Mucosa of gallbladder (tissue), 1 donor: ENCODE measurements around the gene ISCU. TPM values are rescaled to one million over a fixed set of nuclear protein-coding genes. Genes with fewer than 3 reads are reported as not detected.

Experiments
- DNase-seq: peaks from one replicate; pipeline ENCODE4 v3.0.0-alpha.2; 2020; ENCODE audit warnings: low spot score
- total RNA-seq: library from RNA; stranded (reverse); gene quantifications from one replicate; pipeline ENCODE4 v1.2.1, GENCODE V29; 2021
- donor health status: DM: no; HTN: no; CAD: no.

Gene ISCU
- total RNA-seq, 1 donor from 2014 or later, result 129 TPM

DNA sequence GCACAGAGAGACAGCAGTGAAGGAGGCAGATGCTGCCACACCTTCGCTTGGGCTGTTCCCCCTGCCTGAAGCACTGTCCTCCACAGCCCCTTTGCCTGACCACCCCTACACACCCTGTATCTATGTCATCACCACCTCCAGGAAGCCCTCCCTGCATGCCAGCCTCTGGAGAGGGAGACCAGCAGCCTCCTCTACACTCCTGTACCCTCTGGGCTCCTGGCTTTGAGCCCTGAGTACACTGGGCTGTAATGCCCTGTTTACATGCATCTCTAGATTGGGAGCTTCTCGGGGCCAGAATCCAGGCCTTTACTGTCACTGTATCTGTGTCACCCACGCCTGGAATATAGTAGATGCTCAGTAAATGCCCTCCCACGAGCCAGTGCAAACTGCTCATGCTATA lies 41.3 kb downstream of the ISCU start:
- DNase-seq, result no peak

DNA sequence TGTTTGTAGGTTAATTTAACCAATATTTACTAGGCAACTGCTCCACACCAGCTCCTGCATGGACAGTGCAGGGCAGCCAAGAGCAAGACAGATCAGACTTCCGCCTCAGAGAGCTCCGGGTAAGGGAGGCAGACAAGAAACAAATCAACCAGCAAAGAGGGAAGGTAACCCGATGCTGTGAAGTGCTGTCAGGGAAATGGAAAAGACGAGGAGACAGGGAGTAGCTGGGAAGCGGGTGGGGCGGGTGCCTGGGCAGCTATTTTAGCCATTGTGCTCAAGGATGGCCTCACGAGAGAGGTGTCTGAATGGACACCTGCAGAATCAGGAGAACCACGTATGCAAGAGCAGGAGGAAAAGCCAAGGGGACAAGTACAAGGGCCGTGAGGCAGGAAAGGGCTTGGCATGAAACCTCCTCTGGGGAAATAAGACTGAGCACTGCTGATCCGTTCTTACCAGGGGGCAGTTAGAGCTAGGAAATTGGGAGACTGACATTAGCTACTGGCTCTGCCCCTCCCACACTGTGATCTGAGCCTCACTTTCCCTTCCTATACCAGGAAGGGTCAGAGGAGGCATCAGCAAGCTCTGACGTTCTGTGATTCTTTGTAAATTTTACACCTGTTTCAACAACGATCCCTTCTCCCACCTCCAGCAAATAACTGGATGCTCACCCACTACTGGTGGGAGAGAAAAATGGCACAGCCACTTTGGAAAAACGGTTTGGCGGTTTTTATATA lies 42.0 kb downstream of the ISCU start:
- DNase-seq, result no peak

DNA sequence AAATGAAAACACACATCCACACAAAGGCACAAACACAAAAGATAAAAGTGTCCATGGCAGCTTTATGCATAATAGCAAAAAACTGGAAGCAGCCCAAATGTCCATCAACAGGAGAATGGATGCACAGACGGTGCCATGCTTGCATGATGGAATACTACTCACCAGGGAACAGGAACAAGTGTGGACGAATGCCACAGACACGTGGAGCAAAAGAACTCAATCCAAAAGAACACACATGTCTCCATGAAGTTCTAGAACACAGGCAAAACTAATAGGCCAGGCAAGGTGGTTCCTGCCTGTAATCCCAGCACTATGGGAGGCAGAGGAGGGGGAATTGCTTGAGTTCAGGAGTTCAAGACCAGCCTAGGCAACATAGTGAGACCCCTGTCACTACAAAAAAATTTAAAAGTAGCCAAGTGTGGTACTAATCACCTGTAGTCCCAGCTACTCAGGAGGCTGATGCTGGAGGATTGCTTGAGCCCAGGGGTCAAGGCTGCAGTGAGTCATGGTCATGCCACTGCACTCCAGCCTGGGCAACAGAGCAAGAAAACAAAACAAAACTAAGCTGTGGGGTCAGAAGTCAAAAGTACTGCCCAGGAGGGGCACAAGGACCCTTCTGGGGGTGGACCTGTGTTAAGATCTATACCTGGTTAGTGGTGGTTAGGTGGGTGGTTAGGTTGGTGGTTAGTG lies 42.7 kb downstream of the ISCU start:
- DNase-seq, result no peak

DNA sequence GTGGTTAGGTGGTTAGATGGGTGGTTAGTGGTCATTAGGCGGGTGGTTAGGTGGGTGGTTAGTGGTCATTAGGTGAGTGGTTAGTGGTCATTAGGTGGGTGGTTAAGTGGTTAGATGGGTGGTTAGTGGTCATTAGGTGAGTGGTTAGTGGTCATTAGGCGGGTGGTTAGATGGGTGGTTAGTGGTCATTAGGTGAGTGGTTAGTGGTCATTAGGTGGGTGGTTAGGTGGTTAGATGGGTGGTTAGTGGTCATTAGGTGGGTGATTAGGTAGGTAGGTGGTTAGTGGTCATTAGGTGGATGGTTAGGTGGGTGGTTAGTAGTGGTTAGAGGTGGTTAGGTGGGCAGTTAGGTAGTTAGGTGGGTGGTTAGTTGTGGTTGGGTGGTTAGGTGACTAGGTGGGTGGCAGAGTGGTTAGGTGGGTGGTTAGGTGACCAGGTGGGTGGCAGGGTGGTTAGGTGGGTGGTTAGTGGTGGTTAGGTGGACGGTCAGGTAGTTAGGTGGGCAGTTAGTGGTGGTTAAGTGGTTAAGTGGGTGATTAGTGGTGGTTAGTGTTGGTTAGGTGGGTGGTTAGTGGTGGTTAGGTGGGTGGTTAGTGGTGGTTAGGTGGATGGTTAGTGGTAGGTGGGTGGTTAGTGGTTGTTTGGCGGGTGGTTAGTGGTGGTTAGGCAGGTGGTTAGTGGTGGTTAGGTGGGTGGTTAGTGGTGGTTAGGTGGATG lies 43.5 kb downstream of the ISCU start:
- no peak for DNase-seq

DNA sequence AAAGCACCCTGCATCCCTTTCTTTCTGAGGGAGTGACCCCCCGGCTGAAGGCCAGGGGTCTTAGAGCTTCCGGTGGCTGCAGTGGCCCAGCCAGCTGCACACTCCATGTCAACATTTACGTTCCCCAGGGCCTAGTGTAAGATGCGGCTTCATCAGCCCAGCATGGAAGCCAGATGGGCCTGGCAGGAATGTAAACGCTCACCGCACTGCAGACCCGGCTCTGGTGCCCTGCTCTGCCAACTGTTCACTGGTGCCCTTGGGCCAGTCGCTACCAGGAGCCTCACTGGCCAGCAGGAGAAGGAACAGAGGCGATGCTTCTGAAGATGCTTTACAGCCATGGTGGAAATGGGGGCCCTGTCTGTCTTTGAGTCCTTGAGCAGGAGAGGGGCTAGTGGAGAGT lies 44.1 kb downstream of the ISCU start:
- DNase-seq, result no peak

DNA sequence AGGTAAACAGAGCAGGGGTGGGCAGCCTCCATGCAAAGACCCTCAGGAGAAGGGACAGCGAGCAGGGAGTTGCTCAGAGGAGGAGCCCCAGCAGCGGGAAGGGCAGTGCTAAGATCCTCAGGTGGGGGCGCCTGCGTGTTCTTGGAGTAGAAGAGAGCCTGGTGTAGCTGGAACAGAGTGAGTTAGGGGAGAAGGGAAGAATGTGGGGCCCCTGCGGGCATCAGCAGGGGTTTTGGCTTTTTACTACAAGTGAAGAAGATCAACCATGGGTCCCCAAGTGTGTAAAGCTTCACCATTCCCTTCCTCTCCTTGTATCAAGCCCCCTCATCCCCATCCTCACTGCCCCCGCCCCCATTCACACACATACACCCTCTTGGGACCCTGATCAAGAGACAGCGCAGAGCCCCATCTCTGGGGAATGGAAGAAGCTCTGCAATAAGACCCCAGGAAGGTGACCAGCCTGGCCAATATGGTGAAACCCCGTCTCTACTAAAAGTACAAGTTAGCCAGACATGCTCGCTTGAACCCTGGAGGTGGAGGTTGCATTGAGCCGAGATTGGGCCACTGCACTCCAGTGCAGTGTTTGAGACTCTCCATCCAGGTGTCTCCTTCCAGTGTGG lies 45.7 kb downstream of the ISCU start:
- DNase-seq, result no peak

DNA sequence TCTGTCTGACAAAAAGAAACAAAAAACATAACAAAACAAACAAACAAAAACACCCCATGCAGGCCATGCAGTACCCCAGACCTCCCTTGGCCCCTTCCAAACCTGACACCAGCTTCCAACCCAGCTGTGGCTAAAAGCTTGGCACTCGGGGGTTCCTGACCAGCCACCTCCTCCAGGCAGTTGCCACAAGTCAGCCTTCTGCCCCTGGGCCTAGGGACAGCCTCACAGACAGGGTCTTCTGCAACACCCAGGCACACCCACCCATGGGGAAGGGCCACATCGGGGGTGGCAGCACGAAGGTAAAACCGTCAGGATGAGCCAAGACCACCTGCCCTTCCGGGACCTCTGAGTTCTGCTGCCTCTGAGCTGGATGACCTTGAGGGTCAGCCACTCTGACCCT lies 46.2 kb downstream of the ISCU start:
- DNase-seq, result no peak

DNA sequence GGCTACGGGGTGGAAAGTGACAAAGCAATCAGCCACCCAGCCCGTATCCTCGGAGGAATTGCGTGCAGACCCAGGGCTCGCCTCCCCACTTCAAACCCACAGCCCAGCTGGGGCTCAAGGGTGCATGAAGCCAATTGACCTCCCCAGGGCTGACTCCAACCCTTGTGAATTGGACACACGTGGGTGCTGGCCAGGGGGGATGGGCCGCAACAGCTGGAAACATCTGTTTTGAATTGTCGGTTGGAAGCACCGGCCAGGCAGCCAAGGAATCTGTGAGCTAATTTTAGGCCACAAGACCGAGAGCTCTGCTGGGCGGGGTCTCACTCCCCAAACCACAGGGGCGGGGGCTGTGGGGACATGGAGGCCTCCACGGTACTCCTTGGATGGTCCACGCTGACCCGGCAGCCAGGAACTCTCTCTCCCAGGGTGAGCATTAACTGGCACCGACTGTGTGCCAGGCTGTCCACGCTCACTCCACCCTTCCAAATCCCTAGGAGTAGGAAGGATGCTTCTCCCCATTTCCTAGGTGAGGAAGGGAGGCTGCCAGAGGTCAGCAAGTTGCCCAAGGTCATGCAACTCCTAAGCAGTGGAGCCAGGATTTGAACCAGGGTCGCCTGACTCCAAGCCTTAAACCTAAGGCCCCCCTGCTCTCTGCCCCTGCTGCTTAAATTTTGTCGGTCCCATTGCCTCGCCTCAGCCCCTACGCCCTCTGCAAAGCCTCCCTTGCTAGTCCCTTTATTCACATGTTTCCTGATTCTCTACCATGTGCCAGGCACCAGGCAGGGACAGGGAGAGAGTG lies 47.3 kb downstream of the ISCU start:
- DNase-seq, result peak; percentile 68

DNA sequence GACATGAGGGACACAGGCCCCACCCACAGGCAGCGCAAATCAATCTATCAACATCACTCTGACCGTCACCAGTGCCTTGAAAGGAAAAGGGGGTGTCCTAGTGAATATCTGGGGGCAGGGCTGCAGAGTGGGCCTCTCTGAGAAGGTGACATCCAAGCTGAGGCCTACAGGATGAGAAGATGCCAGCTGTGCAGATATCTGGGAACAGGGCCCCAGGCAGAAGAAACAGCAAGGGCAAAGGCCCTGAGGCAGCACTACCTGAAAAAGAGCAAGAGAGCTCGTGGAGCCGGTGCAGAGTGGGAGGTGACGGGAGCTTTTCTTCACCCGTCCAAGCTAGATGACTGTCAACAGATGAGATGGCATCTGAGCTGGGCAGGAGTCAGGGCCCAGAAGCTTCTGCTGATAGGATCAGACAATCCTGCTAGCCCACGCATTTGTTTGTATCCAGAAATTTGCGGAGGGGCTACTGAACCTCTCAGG lies 48.0 kb downstream of the ISCU start:
- no peak for DNase-seq

DNA sequence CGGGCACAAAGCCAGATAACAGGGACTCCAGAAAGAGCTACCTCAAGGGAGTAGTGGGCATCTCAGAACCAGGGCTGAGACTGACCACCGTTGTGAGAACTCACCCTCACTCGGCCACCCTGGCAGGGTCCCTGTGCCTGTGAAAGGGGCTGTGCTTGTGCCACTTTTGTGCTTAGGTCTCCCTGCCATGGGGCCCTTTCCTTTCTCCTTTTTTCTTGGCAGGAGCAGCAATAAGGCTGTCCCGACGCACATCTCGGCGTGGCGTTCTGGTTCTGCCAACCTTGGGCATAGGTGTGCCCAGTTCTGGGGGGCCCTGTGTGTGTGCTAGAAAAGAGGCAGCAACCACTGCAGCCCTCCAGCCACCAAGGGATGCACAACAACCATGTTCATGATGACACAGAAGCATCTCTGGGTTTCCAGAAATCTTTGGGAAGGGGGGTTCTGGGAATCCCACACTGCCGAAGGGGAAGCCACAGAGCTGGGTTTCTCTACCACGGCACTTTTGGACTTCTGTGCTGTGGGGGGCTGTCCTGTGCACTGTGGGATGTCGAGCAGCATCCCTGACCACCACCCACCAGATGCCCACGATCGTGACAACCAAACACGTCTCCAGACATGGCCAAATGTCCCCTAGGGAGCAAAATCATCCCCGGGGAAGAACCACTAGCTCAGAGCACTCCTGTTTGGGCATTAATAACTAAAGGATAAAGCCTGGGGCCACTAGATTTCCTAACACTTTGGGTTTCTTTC lies 48.6 kb downstream of the ISCU start:
- no peak for DNase-seq

DNA sequence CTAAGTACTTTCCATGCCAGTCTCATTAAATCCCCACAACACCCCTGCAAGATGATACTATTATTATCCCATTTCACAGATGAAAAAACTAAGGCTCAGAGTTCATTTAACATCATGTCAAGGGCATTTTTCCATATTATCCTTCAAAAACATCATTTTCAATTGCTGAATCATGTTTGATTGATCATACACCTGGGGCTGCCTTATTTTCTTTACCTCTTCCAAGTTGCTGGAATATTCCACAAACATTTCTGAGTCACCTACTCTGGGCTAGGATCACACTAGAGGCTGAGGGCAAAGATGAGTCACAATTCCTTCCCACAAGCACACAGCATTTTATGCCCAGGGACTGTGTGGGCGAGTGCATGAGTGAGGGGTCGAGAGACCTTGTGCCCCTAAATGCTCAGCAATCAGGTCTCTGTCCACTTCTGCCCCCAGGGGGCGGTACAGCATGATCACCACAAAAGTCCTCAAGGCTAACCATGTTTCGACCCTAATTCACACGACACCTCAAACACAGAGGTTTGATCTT lies 49.6 kb downstream of the ISCU start:
- DNase-seq, result no peak

DNA sequence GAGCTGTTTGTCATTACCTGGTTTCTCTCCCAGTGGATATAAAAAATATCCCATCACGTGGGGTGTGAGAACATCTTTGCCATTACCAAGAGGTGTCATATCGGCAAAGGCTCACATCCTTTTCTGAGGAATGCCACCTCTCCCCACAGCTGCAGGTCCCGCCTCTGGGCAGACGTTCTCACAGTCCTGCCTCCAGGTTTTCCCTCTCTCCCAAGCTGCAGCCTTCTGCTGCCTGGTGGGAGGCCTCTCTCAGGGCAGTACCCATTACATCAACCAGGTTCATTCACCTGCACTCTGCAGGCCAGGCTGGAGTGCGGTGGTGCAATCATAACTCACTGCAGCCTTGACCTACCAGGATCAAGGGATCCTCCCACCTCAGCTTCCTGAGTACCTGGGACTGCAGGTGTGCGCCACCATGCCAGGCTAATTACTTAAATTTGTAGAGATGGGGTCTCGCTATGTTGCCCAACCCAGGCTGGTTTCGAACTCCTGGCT lies 50.4 kb downstream of the ISCU start:
- no peak for DNase-seq

DNA sequence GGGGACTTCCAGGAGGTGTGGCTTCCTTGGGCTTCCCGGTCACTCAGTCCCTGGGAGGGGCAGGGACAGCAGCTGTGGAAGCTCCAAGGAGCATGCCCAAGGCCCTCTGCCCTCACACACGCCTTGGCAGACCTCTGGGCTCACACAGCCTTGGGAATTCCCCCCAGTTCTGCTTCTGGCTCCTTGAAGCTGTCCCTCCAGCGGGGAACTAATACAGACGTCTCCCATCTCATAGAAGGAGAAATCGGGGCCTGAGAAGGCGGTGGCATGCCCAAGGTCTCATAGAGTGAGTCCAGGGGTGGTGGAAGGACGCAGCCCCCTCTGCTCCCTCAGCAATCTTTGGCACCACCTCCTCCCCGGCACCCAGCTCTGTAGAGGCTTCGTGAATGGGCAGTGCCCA lies 51.2 kb downstream of the ISCU start:
- no peak for DNase-seq

DNA sequence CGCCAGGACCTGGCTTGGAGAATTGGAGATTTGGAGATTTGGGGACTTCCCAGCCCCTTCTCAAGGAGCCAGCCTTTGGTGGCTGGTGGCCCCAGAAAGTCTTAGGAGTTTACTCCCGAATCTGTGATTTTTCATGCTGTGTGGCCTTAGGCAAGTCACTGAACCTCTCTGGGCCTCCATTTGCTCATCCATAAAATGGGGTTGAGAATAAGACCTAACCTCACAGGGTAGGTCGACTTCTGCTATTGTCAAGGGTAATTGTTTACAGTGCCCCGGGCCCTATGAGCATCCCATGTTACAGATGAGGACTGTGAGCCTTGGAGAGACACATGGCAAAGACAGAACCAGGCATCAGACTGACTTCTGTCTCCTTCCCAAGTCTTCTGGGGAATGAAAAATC lies 51.6 kb downstream of the ISCU start:
- DNase-seq, result no peak

DNA sequence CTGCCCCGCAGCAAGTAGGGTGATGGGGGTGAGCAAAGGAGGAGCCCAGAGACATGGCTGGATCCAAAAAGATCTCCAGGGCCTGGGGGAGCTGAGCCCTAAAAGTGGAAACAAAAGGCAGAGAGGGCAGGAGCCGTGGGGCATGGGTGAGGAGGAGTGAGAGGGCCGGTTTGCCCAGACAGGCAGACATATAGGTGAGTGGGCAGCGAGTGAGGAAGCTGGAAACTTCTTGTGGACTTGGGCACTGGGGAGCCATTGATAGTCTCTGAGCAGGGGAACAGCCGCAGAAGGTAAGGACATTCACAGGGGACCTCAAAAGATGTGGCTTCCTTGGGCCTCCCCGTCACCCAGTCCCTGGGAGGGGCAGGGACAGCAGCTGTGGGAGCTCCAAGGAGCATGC lies 52.2 kb downstream of the ISCU start:
- no peak for DNase-seq

DNA sequence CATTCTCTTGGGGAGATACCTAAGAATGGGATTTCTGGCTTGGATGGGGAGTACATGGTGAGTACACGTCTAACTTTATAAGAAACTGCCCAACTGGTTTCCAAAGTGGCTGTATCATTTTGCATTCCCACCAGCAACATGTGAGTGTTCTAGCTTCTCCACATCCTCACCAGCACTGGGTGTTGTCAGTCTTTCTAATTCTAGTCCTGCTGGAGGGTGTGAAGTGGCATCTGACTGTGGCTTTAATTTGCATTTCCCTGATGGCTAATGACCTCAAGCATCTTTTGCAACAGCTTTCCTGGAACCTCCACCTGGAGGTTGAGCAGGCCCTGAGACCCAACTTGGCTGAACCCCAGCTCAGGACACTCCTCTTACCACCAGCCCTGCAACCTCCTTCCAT lies 53.5 kb downstream of the ISCU start:
- no peak for DNase-seq

DNA sequence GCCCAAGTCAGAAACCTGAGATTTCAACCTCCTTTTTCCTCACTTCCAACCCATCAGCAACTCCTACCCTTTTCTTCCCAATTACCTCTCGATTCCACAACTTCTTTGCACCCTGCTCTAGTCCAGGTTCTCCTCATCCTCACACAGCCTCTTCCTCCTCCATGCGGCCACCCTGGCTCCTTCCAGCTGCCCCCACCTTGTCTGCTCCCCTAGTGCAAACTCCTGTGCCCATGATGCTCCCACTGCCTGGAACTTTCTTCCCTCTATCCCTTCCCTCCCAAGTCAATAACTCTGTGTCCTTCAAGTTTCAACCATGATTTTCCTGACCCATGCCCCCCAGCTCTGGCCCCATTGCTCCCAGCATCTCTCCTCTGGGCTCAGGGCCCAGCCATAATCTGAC lies 54.0 kb downstream of the ISCU start:
- DNase-seq, result no peak

DNA sequence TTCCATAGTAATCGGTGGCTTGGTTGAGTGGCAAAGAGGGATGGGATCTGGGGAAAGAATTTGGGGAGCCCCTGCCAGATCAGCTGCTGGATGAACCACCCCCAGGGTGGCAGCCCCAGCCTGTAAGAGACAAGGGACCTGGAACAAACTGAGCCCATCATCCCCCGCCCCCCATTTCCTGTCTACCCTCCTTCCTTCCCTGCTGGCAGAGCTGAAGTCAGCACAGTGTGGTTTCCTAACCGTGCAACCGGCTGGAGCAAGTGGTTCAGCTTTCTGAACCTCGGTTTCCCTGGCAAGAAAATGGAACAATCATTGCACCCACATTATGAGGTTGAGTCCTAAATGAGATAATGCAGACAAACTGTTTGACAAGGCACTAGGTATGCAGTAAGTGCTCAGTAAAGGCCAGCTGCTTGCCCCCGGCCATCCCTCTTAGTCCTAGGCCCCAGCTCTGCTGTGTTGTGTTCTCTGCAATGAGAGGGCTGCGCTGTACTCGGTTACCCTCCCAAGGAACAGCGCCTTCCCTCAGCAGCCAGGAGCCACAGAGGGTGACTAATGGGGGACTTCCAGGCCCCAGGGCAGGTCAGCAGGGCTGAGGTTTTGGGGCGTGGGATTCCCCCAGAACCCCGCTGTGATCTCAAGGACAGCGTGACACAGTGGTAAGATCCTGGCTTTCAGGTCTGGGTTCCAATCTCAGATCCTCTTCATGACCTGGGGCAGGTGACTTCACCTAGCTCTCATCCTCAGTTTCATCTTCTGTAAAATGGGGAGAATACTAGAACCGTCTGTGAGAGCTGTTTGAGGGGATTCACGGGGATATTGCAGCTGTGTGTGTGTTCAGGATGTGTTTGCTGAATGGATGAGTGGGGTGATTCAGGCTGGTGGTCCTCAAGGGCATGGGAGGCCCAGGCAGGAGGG lies 54.8 kb downstream of the ISCU start:
- no peak for DNase-seq
